Epidermal melanocyte (primary cell): Measurements from ENCODE around the gene ALG1L2.
"Not testable (repeated sequence)": the region's sequence is repeated elsewhere in the genome, so short reads cannot be mapped to it uniquely, and the experiment has no call there.

Source experiments
- DNase-seq: peaks from one replicate; pipeline ENCODE4 v3.0.0; 2011; ENCODE audit warnings: low spot score; ENCODE audit not compliant: insufficient read length

Gene ALG1L2

DNA sequence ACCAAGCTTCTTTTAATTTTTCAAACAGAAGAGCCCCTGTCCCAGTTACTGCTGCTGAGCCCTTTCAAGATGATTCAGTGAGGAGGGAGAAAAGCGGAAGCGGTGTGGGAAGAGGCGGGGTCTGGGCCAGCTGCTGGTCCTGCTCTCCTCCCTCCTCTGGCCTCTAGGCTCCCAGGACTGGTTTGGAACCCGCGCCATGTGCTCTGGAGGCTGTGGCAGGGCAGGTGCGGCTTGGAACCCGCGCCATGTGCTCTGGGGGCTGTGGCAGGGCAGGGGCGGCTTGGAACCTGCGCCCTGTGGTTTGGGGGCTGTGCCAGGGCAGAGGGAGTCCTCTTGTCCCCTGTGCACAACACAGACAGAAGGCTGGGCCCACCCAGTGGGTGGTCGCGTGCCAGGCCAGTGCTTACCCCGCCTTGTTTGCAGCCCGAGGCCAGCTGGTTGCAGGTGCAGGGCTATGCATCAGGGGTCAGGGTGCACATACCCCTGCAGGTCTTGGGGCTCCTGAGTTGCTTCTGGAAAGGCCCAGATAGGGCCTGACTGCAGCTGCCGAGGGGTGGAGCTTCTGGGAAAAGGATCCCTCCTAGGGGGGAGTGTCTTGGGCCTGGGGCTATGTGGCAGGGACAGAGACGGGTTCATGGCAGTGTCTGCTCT is 12.2 kb downstream of the ALG1L2 start:
- no peak for DNase-seq

- DNase-seq: not testable (repeated sequence)
Observed at GRCh38 chr3:130094491-130094941, 12.9 kb downstream of the ALG1L2 start.

DNA sequence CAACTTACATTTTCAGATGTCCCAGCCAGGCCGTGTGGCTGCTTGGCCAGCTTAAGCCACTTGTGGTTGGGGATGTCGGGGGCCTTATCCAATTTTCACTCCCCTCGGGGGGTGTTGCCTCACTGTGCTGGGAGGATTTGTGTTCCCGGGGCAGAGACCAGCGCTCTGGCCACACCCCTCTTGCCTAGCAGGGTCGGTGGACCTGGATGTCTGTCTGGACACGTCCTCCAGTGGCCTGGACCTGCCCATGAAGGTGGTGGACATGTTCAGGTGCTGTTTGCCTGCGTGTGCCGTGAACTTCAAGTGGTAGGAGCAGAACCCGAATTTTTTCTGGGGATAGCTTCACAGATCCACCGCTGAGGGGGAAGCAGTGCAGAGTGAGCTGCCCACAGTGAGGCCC is 14.2 kb downstream of the ALG1L2 start:
- DNase-seq: not testable (repeated sequence)

DNA sequence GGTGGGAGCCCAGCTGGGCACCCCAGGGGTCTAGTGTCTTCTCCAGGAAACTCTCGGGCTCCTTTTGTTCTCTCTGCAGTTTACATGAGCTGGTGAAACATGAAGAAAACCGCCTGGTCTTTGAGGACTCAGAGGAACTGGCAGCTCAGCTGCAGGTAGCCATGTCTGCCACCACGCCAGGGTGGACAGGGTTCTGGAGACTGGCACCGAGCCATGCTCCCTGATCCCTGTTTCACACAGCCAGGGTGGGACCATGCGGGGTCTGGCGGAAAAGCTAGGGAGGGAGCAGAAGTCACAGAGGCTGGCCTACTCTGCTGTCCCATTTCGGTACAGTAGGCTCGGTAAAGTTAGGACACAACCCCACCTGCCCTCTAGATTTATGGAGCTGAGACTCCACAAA is 15.5 kb downstream of the ALG1L2 start:
- DNase-seq: not testable (repeated sequence)

GRCh38 chr3:130097690-130098638 is 16.3 kb downstream of the ALG1L2 start:
- not testable (repeated sequence) for DNase-seq

- not testable (repeated sequence) for DNase-seq
Observed at GRCh38 chr3:130098639-130099385, 17.2 kb downstream of the ALG1L2 start.

DNA sequence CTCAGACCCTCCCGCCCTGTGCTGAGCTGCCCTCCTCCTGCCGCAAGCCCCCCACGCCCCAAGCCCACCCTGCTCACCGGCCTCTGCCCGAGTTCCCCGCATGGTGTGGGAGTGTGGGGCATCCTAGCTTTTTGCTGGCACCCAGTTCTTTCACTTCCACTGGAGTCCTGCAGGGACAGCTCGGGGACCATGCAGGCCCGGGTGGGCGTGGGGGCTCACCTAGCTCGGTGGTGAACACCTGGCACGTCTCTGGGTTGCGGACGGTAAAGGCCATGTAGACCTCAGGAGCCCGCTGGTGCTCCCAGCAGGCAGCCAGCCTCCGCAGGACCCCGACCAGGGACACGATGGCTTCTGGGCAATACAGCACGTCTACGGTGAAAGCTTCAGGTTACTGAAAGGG is 20.9 kb downstream of the ALG1L2 start:
- DNase-seq: not testable (repeated sequence)

GRCh38 chr3:130104191-130104590 is 22.6 kb downstream of the ALG1L2 start:
- DNase-seq: not testable (repeated sequence)

GRCh38 chr3:130107333-130107995 is 25.8 kb downstream of the ALG1L2 start:
- DNase-seq: not testable (repeated sequence)

DNA sequence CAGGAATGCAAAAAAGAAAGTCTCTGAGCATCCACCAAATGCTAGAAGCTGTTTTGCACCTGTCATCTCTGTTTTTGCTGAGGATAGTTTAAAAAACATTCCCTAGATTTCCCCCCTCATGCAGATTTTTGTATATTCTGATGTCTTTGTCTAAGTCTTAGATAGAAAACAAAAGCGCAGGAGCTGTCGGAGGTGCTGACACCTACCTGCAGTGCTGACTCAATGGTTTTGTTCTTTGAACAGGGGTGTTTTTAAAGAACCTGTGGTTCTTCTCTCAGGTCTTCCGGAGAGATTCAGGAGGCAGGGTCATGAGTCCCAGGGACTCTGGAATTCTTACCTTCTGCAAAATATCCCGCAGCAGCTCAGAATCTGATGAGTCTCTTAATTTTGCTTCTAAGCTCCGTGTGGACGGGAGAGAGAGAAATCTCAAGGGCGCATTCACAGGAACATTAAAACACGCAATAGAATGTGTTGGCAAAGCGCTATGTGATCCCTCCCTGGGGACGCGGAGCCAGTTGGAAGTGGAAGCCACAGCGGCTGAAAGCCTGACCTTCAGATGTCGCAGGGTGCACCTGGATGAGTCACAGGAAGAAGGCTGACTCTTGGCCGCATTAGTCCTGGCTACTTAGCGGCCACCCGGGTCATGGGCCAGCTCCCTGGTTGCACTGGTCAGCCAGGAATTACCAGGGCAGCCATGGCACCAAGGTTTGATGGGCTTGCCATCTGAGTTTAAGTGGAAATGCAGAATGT is 27.4 kb downstream of the ALG1L2 start:
- DNase-seq: not testable (repeated sequence)

GRCh38 chr3:130110386-130111169 is 28.9 kb downstream of the ALG1L2 start:
- DNase-seq: not testable (repeated sequence)

- peak; percentile 60 for DNase-seq
Observed at GRCh38 chr3:130111185-130111864, 29.7 kb downstream of the ALG1L2 start.

DNA sequence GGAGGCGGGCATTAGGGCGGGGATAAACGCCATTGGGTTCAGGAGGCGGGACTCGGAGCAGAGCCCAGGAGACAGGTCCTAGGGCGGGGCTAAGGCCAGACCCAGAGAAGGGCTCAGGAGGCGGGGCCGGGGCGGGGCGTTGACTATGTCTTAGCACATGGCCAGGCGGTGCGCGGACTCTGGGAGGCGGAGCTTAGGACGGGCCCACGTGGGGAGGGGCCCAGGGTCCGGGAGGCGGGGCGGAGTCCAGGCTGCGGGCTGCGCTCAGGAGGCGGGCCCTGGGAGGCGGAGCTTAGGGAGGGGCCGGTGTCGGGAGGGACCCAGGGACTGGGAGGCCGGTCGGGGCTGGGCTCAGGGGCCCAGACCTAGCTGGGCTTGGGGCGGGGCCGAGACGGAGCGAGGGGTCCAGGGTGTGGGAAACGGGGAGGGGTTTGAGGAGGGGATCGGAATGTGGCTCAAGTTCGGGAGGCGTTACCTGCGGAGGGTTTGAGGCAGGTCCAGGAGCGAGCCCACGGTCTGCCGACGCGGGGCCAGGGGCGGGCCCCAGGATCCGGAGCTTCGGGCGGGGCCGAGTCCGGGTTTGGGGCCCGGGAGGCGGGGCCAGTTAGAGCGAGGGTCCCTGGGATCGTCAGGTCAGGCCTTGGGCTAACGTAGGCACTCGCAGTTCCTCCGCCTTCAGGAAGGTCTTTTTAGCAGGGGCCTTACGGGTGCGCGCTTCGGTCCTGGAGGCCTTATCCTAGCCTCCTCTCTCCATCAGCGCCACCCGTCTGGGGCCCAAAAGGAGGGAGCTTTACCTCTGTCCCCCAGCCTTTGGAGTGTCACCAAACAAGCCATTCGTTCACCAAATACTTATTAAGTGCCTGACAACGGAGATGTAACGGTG is 30.5 kb downstream of the ALG1L2 start:
- not testable (repeated sequence) for DNase-seq

GRCh38 chr3:130112748-130113073 is 31.1 kb downstream of the ALG1L2 start:
- not testable (repeated sequence) for DNase-seq

DNA sequence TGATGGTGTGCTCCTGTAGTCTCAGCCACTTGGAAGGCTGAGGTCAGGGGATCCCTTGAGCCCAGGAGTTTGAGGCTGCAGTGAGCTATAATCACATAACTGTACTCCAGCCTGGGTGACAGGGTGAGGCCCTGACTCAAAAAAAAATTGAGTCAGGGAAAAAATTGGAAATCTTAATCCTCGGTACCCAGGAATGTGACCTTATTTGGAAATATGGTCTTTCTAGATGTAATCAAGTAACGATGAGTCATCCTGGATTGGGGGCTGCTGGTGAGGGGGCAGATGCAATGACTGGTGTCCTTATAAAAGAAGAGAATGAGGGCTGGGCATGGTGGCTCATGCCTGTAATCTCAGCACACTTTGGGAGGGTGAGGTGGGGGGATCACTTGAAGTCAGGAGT is 33.8 kb downstream of the ALG1L2 start:
- DNase-seq: not testable (repeated sequence)

DNA sequence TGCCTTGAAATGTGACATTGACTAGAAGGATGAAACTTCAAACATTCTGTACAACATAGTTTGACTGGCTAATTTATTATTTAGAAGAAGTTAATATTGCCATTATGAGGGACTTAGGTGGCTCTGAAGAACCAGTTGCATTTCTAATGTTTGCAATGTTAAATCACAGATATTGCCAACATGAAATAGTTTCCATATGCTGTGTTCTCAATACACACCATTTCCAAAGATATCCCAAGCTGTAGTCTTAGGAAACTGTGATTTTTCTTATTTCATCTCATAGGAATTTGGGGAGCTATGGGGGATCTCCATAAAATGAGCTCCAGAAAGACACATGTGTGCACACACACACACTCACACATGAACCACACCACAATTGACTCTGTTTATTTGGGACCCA is 36.3 kb downstream of the ALG1L2 start:
- DNase-seq: no peak

- not testable (repeated sequence) for DNase-seq
Observed at GRCh38 chr3:130119824-130120223, 38.2 kb downstream of the ALG1L2 start.

GRCh38 chr3:130120291-130120690 is 38.7 kb downstream of the ALG1L2 start:
- not testable (repeated sequence) for DNase-seq
